AG08396 (cell line): ENCODE measurements around the gene PPP6R2.

Source experiments
- DNase-seq: peaks from one replicate; pipeline ENCODE4 v3.0.0; 2012; ENCODE audit warnings: low spot score, mixed read lengths

Gene PPP6R2

DNA sequence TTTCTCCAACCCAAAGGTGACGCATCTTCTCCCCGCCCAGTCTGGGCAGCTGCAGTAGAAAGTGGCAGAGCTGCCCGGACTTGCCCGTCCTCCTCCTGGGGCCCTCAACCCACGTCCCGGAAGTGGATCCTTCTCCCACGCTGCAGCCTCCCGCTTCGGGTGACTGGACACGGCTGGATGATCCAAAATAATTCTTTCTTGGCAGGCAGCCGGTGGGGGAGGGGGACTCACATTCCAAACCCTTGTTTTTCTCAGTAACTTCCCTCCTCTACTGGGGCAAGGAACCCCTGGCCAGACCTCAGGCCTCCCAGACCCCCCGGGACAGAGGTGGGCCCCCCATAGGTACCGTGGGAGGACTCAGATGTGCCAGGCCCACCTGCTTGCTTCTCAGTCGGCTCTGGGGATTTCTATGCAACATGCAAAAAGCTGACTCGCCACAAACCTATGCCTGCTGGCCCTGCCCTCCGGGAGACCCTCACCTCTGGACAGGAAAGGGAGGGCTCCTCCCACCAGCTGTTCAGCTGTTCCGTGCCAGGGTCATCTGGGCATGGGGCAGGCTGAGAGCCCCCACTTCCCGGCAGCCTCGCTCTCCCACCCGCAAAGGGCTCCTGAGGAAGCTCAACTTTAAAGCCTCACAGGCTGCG lies 37.1 kb upstream of the PPP6R2 start:
- DNase-seq, result peak; percentile 97

DNA sequence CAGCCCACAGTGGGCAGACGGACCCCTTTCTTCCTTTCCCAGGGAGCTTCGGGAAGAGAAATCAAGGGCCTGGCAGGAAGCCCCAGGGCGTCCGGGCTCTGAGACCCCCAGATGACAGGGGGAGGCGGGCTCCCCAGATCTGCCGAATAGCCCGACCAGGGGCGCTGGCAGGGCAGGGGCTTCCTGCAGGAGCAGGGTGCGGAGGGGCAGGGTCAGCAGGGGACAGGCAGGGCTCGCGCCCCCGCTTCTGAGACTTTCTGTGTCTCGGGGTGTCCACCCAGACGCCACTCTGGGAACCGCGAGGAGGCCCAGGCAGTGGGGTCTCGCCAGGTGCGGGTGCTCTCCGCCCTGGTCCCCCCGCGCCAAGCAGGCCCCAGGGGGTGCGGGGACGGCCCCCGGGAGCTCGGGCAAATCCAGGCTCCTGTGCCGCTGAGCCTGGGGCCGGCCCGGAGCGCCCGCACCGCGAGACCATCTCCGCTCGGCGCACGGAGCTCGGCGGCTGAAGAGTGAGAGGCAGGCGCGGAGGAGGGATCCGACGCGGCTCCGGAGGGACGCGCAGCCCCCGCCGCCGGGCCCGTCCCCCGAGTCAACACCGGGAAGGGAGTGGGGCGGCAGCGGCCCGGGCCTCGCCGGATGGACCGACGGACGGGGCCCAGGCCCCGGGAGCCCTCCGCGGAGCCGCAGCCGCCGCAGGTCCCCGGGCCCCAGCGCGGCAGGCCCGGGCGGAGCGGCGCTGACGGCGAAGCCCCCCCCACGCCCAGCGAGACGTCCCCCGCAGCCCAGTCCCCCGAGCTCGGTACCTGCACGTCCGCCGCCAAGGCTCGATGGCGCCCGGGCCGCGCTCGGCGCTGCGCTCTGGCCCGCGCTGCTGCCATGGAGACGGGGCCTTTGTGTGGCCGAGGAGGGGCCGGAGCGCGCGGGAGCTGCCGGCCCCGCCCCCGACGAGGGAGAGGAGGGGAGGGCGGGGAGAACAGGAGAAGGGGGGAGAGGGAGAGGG lies 36.1 kb upstream of the PPP6R2 start, which contains the start of gene PLXNB2:
Gene PLXNB2 (minus strand): TSS at position 894 of the 997 bp plus-strand sequence. CDS start 17,062 bp downstream, outside the sequence.
- peak; percentile 89 for DNase-seq

GRCh38 chr22:50307890-50308596 lies 35.1 kb upstream of the PPP6R2 start:
- no peak for DNase-seq

DNA sequence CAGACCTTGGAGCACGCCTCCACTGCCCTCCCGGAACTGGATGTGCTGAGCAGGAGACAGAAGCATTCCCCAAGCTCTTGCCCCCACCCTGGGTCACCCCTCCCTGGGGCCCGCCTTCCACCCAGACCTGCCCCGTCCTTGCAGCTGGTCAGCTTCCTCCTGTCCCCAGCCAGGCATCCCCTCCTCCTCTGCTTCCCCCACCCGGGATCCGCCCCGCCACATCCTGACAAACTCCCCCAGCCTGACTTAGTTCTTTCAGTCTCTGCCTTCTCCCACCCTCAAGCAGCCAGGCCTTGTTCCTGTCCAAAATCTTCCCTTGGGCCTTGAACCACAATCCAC lies 34.6 kb upstream of the PPP6R2 start:
- DNase-seq, result peak; percentile 66

- DNase-seq, result no peak
Measured at GRCh38 chr22:50308986-50309600, 34.0 kb upstream of the PPP6R2 start.

DNA sequence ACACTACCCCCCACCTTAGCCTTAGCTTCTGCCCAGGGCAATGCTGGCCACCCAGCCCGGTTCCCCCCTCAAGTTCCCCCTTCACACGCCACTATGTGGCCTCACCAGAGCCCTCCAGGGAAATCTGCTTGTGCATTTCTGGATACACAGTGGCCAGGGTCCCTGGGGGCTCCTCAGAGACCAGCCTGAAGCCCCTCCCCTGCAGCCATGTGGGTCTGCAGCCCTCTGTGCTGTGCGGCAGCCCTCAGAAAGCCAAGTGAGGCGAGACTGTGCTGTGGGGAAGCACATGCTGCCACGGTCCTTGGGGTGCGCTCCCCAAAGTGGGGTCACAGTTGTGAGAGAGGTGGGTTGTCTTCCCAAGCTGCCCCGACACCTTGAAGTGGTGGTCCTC lies 33.5 kb upstream of the PPP6R2 start:
- no peak for DNase-seq

DNA sequence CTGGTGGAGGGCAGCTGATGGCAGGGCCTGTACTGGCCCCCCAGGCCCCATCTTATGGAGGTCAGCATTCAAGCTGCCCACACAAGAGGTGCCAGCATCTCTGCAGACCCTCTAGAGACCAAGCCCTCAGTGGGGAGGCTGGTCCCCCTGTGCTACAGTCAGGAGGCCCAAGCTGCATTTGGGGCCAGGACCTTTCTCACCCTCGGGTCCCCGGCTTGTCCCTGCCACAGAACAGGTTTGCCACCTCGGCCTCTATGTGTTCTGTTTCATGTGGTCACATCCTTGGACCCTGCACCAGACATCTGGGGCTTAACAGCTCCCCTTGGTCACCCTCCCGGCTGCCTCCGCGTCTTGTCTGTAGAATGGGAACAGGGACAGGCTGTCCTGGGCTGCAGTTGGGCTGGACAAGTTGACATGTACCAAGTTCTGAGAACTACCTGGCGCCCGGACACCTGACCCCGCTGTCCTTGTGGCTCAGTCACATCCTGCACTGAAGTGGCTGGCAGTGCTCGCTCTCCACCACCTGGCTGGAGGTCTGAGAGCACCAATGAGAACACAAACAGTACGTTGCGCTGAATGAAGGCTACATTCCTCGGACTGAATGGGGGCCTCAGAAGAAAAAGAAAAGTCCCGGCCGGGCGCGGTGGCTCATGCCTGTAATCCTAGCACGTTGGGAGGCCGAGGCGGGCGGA lies 33.0 kb upstream of the PPP6R2 start:
- DNase-seq, result no peak

GRCh38 chr22:50310949-50311444 lies 32.1 kb upstream of the PPP6R2 start:
- no peak for DNase-seq

DNA sequence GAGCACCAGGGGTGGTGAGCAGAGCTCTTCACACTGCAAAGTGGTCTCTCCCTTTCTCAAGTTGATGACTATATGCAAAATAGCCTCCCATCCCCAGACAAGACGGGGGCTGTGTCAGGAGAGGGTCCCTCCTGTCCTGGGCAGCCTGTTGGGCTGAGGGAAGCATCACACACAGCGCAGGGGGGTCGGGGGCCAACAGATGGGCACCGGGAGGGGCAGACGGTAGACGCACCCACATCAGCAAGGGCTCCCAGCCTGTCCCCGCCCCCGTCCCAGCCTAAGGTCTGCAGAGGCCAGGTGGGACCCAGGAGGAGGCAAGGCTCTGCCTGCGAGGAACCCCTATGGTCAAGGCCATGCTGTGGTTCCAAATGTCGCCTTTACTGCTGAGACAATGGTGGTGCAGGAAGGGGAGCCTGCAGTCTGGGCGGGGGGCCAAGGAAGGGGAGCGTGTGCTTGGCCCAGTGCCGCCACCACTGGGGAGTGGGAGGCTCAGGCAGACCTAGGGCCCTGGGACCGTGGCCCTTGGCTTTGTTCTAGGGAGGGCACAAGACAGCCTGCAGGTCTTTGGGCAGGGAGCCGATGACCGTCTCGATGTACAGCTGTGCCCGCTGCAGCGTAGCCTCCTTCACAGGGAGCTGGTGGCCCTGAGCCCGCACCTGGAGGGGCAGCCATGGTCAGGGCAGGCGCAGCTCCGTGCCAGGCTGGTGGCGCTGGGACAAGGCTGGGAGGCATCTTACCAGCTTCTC lies 31.3 kb upstream of the PPP6R2 start:
- no peak for DNase-seq

DNA sequence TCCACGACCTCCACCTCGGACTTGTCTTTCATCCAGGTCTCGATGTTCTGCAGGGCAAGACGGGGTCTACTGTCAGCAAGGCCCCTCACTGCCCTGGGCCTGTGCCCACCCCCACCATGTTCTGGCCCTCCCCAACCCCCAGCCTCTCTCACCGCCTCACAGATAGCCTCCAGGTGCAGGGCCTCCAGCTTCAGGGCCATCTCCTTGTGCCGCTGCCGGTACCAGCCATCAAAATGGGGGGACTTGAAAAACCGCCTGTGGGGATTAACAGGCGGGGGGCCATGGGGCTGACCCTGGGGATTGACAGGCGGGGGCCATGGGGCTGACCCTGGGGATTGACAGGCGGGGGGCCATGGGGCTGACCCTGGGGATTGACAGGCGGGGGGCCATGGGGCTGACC lies 30.8 kb upstream of the PPP6R2 start:
- no peak for DNase-seq

DNA sequence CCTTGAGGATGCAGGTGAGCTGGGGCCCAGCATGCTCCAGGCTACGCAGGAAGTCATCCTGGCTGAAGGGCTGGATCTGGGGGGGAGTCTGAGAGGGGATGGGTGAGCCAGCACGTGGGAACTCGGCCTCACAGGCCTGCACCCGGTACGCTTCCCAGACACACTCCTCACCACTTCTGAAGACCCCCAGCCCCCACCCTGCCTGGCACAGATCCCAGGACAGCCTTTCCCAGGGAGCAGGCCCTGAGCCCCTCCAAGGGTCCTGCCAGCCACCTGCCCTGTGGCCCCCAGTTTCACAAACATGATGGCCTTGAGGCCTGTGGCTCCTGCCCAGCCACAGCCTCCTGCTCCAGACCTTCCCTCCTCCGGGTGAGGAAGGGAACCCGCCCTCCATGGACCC lies 30.1 kb upstream of the PPP6R2 start:
- no peak for DNase-seq

- no peak for DNase-seq
Measured at GRCh38 chr22:50313600-50313999, 29.5 kb upstream of the PPP6R2 start.

DNA sequence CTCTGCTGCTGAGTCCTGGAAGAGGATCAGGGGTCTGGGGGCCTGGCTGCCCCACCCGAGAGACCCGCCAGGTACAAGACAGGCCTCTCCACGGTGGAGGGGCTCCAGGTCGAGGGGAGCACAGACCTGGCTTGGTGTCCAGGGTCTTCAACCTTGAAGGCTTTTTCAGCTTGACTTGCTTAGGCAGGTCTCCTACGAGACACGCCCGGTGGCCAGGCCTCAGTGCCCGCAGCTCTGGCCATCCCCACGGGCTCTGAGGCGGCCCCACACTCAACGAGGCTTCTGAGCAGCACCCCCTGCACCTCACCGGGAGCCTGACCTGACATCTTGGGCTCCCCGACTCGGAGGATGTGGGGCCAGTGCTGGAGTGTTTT lies 29.1 kb upstream of the PPP6R2 start:
- DNase-seq, result no peak

- no peak for DNase-seq
Measured at GRCh38 chr22:50314455-50315288, 28.5 kb upstream of the PPP6R2 start.

GRCh38 chr22:50315289-50316113 lies 27.6 kb upstream of the PPP6R2 start:
- DNase-seq, result no peak

DNA sequence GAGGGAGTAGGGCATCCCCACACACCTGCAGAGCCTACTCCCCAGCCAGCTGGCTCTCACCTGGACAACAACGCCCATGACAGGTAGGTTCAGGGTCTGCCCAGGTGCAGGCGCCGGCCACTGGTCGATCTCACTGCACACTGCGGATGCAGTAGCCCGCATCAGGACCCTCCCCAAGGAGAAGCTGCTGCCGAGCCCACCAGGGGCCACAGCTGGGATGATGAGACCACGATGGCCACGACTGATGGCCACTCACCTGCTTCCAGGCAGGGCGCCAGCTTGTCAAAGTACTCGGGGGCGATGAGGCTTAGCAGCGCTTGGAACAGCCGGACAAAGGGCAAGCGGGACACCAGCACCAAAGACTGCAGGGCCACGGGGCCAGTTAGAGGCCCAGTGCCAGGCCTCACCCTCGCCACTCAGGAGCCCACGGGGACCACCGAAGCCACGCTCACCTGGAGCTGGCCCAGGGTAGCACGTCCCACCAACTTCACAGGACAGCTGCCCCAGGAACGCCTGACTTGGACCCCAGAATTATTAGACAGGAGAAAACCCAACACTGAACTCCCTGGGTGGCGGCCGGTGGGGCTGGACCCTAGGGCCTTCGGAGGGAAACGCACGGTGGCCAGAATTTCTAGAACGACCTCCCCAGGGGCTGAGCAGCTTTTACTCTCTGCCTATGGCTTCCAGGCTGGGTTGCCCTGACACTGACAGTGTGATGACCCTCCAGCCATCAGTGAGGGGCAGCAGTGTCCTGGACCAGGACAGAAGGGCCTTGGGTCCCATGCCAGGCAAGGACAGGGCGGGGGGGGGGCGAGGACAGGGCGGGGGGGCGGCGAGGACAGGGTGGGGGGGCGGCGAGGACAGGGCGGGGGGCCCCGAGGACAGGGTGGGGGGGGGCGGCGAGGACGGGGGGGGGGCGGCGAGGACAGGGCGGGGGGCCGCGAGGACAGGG lies 26.7 kb upstream of the PPP6R2 start:
- DNase-seq, result no peak

DNA sequence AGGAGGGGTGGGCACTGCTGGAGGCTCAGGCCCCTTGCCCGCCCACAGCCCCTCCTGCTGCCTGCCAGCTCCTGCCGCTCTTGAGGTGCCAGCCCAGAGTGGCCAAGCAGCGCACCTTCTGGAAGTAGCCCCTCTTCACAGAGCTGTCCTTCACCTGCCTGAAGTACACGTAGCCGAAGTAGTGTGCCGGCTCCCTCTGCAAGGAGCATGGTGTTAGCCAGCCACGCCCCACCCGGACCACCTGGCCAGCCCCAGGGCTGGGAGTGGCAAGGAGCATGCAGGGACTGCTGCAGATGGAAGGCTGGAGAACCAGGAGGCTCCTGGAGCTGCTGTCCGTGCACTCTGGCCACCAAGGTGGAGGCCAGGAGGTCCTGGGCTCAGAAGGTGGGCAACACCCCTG lies 25.9 kb upstream of the PPP6R2 start:
- no peak for DNase-seq

DNA sequence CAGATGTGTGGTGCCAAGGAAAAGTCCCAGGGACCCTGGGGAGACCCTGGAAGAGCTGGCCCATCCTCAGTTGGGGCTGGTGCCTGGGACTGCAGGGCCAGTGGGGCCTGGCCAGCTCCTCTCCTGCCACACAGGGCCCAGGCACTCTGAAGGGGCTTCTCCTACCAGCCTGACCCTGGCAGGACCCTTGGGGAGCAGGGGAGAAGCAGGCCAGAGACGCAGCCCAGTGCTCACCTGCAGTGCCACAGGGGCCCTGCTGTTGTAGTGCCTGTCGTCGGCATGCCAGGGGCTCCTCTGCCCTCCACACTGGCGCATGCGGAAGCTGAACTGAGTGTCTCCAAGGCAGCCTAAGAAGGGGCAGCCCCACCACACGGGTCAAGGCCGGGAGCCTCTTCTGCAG lies 25.5 kb upstream of the PPP6R2 start:
- no peak for DNase-seq
